GM23338 (cell line): ENCODE measurements around the gene TNFRSF8.

ENCODE experiments used
- CREB1 ChIP-seq: fragments of 250-450 bp; sonication (Bioruptor Pico); IDR thresholded peaks from 2 replicates; pipeline ENCODE4 v1.5.0; 2020; ENCODE audit warnings: low read depth, mild to moderate bottlenecking, moderate library complexity
- CTCF ChIP-seq, 2 experiments: fragments of 200-600 bp in 1 of 2; sonication (generic) in 1 of 2; conservative IDR thresholded peaks; 2 replicates each; pipeline versions ENCODE4 v1.5.1 to v1.6.1; 2016 to 2017; ENCODE audit warnings: antibody characterized with exemption in 2 of 2, low read depth in 2 of 2, mild to moderate bottlenecking in 2 of 2, moderate library complexity in 1 of 2
- ETS1 ChIP-seq: IDR thresholded peaks from 2 replicates; pipeline ENCODE4 v1.6.1; 2016; ENCODE audit warnings: antibody characterized with exemption
- EZH2 ChIP-seq: fragments of 200-600 bp; sonication (generic); IDR thresholded peaks from one replicate; pipeline ENCODE4 v1.8.0; 2017; ENCODE audit warnings: antibody characterized with exemption, mild to moderate bottlenecking, low read depth; ENCODE audit not compliant: unreplicated experiment
- EZH2phosphoT487 ChIP-seq: fragments of 200-600 bp; sonication (generic); IDR thresholded peaks from one replicate; pipeline ENCODE4 v1.8.1; 2018; ENCODE audit warnings: antibody characterized with exemption; ENCODE audit not compliant: unreplicated experiment
- JUNB ChIP-seq: IDR thresholded peaks from one replicate; pipeline ENCODE4 v1.6.1; 2016; ENCODE audit warnings: antibody characterized with exemption; ENCODE audit not compliant: unreplicated experiment
- NANOG ChIP-seq: IDR thresholded peaks from 2 replicates; pipeline ENCODE4 v1.6.1; 2016; ENCODE audit warnings: antibody characterized with exemption, borderline replicate concordance
- POLR2AphosphoS5 ChIP-seq: IDR thresholded peaks from 2 replicates; pipeline ENCODE4 v1.6.1; 2016; ENCODE audit warnings: antibody characterized with exemption, low read depth
- REST ChIP-seq: IDR thresholded peaks from one replicate; pipeline ENCODE4 v1.6.1; 2018; ENCODE audit warnings: antibody characterized with exemption; ENCODE audit not compliant: unreplicated experiment
- ZNF462 ChIP-seq: fragments of 250-450 bp; sonication (Bioruptor Pico); IDR thresholded peaks from 2 replicates; pipeline ENCODE4 v1.5.0; 2020; ENCODE audit warnings: mild to moderate bottlenecking, moderate library complexity

- no peak for TF ChIP-seq CTCF (conservative IDR thresholded peaks at IDR 0.05; ENCODE audit: low read depth in 2 of 2)
- no peak for TF ChIP-seq POLR2AphosphoS5
- no peak for TF ChIP-seq EZH2phosphoT487
- TF ChIP-seq ETS1, result no peak
- no peak for TF ChIP-seq EZH2
- TF ChIP-seq JUNB, result no peak
- TF ChIP-seq REST, result no peak
- no peak for TF ChIP-seq CREB1 (CRISPR knock-in tag)
- TF ChIP-seq ZNF462 (CRISPR knock-in tag), result no peak
- TF ChIP-seq NANOG, result no peak
These were observed 17.9 kb downstream of the TNFRSF8 start for GRCh38 chr1:12080773-12081556.
